Skeletal muscle tissue (tissue), 4 donors: ENCODE measurements around the gene SLC6A11. TPM values are rescaled to one million over a fixed set of nuclear protein-coding genes. Genes with fewer than 3 reads are reported as not detected.

Experiments used
- H3K27ac ChIP-seq: one replicate; pipeline ENCODE4 v1.7.0; 2013; ENCODE audit warnings: mild to moderate bottlenecking, low read depth, low read length, inconsistent platforms
- H3K27me3 ChIP-seq, 3 donors: one replicate each; pipeline ENCODE4 v1.7.0; 2013; ENCODE audit warnings: low read length in 3 of 3; ENCODE audit not compliant: control insufficient read depth in 3 of 3, insufficient read depth in 3 of 3
- H3K36me3 ChIP-seq, 3 donors: one replicate each; pipeline ENCODE4 v1.7.0; 2013; ENCODE audit warnings: low read length in 3 of 3; ENCODE audit not compliant: control insufficient read depth in 3 of 3, insufficient read depth in 3 of 3
- H3K4me1 ChIP-seq, 3 donors: one replicate each; pipeline ENCODE4 v1.7.0; 2013; ENCODE audit warnings: low read length in 3 of 3, mild to moderate bottlenecking in 3 of 3; ENCODE audit not compliant: control insufficient read depth in 3 of 3, insufficient read depth in 3 of 3
- H3K4me3 ChIP-seq, 3 donors: one replicate each; pipeline ENCODE4 v1.7.0; 2013; ENCODE audit warnings: low read length in 3 of 3
- H3K9ac ChIP-seq, 3 donors: one replicate each; pipeline ENCODE4 v1.7.0; 2013; ENCODE audit warnings: low read length in 3 of 3, mild to moderate bottlenecking in 3 of 3, moderate library complexity in 2 of 3, low read depth in 1 of 3
- H3K9me3 ChIP-seq, 3 donors: one replicate each; pipeline ENCODE4 v1.7.0; 2013; ENCODE audit warnings: low read length in 3 of 3; ENCODE audit not compliant: control insufficient read depth in 3 of 3
- total RNA-seq: library from RNA; depleted of rRNA; stranded (reverse); fragments of >200 nt; gene quantifications from one replicate; pipeline ENCODE4 v1.2.3, GENCODE V29; 2014
- donor health status: Osteomylitis.

SLC6A11 gene
- total RNA-seq, 1 donor from 2014 or later, result not detected

DNA sequence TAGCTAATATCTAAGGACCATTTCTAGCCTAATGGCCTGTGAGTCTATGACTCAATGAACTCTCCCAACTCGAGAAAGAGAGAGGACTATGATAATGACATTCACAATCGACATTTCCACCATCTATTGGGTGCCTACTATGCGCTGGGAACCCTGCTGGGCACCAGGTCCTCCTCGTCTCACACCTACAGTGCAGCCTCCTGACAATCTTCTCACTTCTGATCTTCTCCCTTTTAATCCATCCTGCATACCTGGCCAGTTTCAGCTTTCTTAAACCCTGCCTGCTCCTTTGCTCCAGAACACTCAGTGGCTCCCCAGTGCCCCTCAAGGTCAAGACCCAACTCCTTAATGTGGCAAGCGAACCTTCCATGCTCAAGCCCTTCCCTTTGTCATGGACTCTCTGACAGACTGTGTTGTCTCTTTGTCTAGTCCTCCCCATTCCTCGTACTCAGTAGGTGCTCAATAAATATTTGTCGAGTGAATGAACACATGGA lies 173.0 kb downstream of the SLC6A11 start:
- H3K4me1 ChIP-seq, result peaks cover 0 to 5% (median 4%) of the 10 kb centered on the region in 3 donors
- H3K4me3 ChIP-seq, result no peak overlapping the region
- no peaks in the 10 kb centered on the region for H3K9me3 ChIP-seq

More for the DNA sequence above, 173.0 kb downstream of the SLC6A11 start:
- Histone ChIP-seq H3K36me3 (no peaks in the 10 kb centered on the region), H3K9ac (no peak overlapping the region), H3K27me3 (peaks cover 22 to 38% (median 30%) of the 10 kb centered on the region in 3 donors), H3K27ac (no peak overlapping the region)

Other genes with a start within 250 kb of the SLC6A11 start
- 2.6 TPM for gene SLC6A1, start 176.5 kb downstream of the SLC6A11 start, total RNA-seq